Hepatocyte (in vitro differentiated cells): Measurements from ENCODE around the gene ZBTB21. TPM values are rescaled to one million over a fixed set of nuclear protein-coding genes. Genes with fewer than 3 reads are reported as not detected.
A peak's percentile ranks its signal among the peaks of the same experiment; 100 is the strongest.
"Not testable (repeated sequence)": the region's sequence is repeated elsewhere in the genome, so short reads cannot be mapped to it uniquely, and the experiment has no call there.

Source experiments
- DNase-seq: peaks from one replicate; pipeline ENCODE4 v3.0.0-alpha.2; 2016; ENCODE audit warnings: low spot score
- H2AFZ ChIP-seq: fragments of 200-600 bp; sonication (generic); 2 replicates; pipeline ENCODE4 v1.6.0; 2016; ENCODE audit warnings: antibody characterized with exemption, mild to moderate bottlenecking
- H3K27ac ChIP-seq: fragments of 200-600 bp; sonication (generic); 2 replicates; pipeline ENCODE4 v1.5.1; 2016; ENCODE audit warnings: mild to moderate bottlenecking
- H3K27me3 ChIP-seq: fragments of 200-600 bp; sonication (generic); 2 replicates; pipeline ENCODE4 v1.6.1; 2016
- H3K36me3 ChIP-seq: fragments of 200-600 bp; sonication (generic); replicated peaks from 2 replicates; pipeline ENCODE4 v1.5.1; 2016; ENCODE audit warnings: low read depth; ENCODE audit not compliant: insufficient read depth
- H3K4me1 ChIP-seq: fragments of 200-600 bp; sonication (generic); 2 replicates; pipeline ENCODE4 v1.5.1; 2016; ENCODE audit warnings: mild to moderate bottlenecking, moderate library complexity; ENCODE audit not compliant: insufficient read depth
- H3K4me2 ChIP-seq: fragments of 200-600 bp; sonication (generic); 2 replicates; pipeline ENCODE4 v1.6.0; 2016
- H3K4me3 ChIP-seq: fragments of 200-600 bp; sonication (generic); 2 replicates; pipeline ENCODE4 v1.5.1; 2016; ENCODE audit warnings: mild to moderate bottlenecking
- H3K79me2 ChIP-seq: fragments of 200-600 bp; sonication (generic); 2 replicates; pipeline ENCODE4 v1.6.0; 2017; ENCODE audit warnings: mild to moderate bottlenecking
- H3K9me2 ChIP-seq: fragments of 200-600 bp; sonication (generic); replicated peaks from 2 replicates; pipeline ENCODE4 v1.6.0; 2017; ENCODE audit warnings: mild to moderate bottlenecking; ENCODE audit not compliant: insufficient read depth
- H3K9me3 ChIP-seq: fragments of 200-600 bp; sonication (generic); 2 replicates; pipeline ENCODE4 v1.5.1; 2016; ENCODE audit warnings: low read depth, mild to moderate bottlenecking
- H4K20me1 ChIP-seq: fragments of 200-600 bp; sonication (generic); 2 replicates; pipeline ENCODE4 v1.6.0; 2016; ENCODE audit warnings: mild to moderate bottlenecking; ENCODE audit not compliant: insufficient read depth, poor library complexity, severe bottlenecking
- CTCF ChIP-seq: fragments of 200-600 bp; sonication (generic); IDR thresholded peaks from 2 replicates; pipeline ENCODE4 v1.5.1; 2016; ENCODE audit warnings: antibody characterized with exemption, mild to moderate bottlenecking; ENCODE audit not compliant: poor library complexity
- EZH2 ChIP-seq: fragments of 200-600 bp; sonication (generic); IDR thresholded peaks from 2 replicates; pipeline ENCODE4 v1.6.1; 2016; ENCODE audit warnings: antibody characterized with exemption, mild to moderate bottlenecking, borderline replicate concordance
- EZH2phosphoT487 ChIP-seq: fragments of 200-600 bp; sonication (generic); IDR thresholded peaks from one replicate; pipeline ENCODE4 v1.6.1; 2018; ENCODE audit warnings: antibody characterized with exemption, mild to moderate bottlenecking, low read depth, moderate library complexity; ENCODE audit not compliant: unreplicated experiment, severe bottlenecking
- WGBS: methylation state at CpG from one replicate; pipeline ENCODE4 v1.1.6; 2016; ENCODE audit warnings: low lambda C conversion rate; ENCODE audit errors: missing lambda C conversion rate; 5-methylcytosine and 5-hydroxymethylcytosine counted together
- polyA plus RNA-seq: library from polyadenylated mRNA; unstranded; fragments of >200 nt; fragmentation: Nextera tagmentation; extraction: Ambion mirVana; gene quantifications from 2 replicates; pipeline ENCODE4 v1.2.1, GENCODE V29; 2016
- total RNA-seq: library from RNA; depleted of rRNA; stranded (reverse); fragments of >200 nt; gene quantifications from 2 replicates; pipeline ENCODE4 v1.2.3, GENCODE V29; 2014

Gene ZBTB21
- total and polyA plus RNA-seq, 2 experiments from 2014 or later: 6.0 to 21.5 TPM

GRCh38 chr21:41952568-41953248 is 57.5 kb downstream of the ZBTB21 start:
- H3K27ac ChIP-seq: no peak overlapping the region
- H3K4me3 ChIP-seq: peak overlapping the region; percentile 61
- 56% methylated on average over 28 of the region's 30 CpGs for WGBS

GRCh38 chr21:41951876-41952567 is 58.1 kb downstream of the ZBTB21 start:
- Histone ChIP-seq H3K9me3 (no peaks in the 10 kb centered on the region), H3K4me1 (peaks cover 10% of the 10 kb centered on the region), H3K27me3 (no peaks in the 10 kb centered on the region), H3K36me3 (no peaks in the 10 kb centered on the region), H4K20me1 (peaks cover 2% of the 10 kb centered on the region), H3K79me2 (peaks cover 13% of the 10 kb centered on the region), H3K9me2 (no peaks in the 10 kb centered on the region), H3K27ac (no peak overlapping the region), H2AFZ (no peak overlapping the region), H3K4me3 (no peak overlapping the region), H3K4me2 (peak overlapping the region; percentile 92)
- TF ChIP-seq EZH2phosphoT487 (no peak), EZH2 (no peak), CTCF (no peak)
- 96% methylated on average over 5 of the region's 5 CpGs for WGBS
- no peak for DNase-seq

More at GRCh38 chr21:41952568-41953248, 57.5 kb downstream of the ZBTB21 start:
- Histone ChIP-seq H4K20me1 (peaks cover 2% of the 10 kb centered on the region), H3K27me3 (no peaks in the 10 kb centered on the region), H3K4me2 (peak overlapping the region; percentile 92), H3K36me3 (no peaks in the 10 kb centered on the region), H3K4me1 (peaks cover 14% of the 10 kb centered on the region), H3K9me2 (no peaks in the 10 kb centered on the region), H3K9me3 (no peaks in the 10 kb centered on the region), H2AFZ (peak overlapping the region; percentile 63), H3K79me2 (peaks cover 13% of the 10 kb centered on the region)
- no peak for DNase-seq
- no peak for TF ChIP-seq EZH2
- no peak for TF ChIP-seq EZH2phosphoT487
- no peak for TF ChIP-seq CTCF

- no peaks in the 10 kb centered on the region for H3K9me3 ChIP-seq
- H3K9me2 ChIP-seq: no peaks in the 10 kb centered on the region
- no peak overlapping the region for H3K4me3 ChIP-seq
- no peak overlapping the region for H2AFZ ChIP-seq
- H3K4me1 ChIP-seq: peaks cover 7% of the 10 kb centered on the region
- no peak for DNase-seq
- H3K79me2 ChIP-seq: peaks cover 13% of the 10 kb centered on the region
- 39% methylated on average over 14 of the region's 14 CpGs for WGBS
- H4K20me1 ChIP-seq: peaks cover 2% of the 10 kb centered on the region
- no peak overlapping the region for H3K4me2 ChIP-seq
- no peak overlapping the region for H3K27ac ChIP-seq
- no peaks in the 10 kb centered on the region for H3K36me3 ChIP-seq
- TF ChIP-seq CTCF (no peak), EZH2 (no peak), EZH2phosphoT487 (no peak)
- H3K27me3 ChIP-seq: no peaks in the 10 kb centered on the region
These were observed 59.2 kb downstream of the ZBTB21 start for GRCh38 chr21:41950941-41951351.

GRCh38 chr21:41949631-41950030 is 60.5 kb downstream of the ZBTB21 start:
- 96% methylated on average over 3 of the region's 3 CpGs for WGBS
- peaks cover 18% of the 10 kb centered on the region for H3K79me2 ChIP-seq
- not testable (repeated sequence) for H3K9me3 ChIP-seq, H3K4me3 ChIP-seq, DNase-seq, H4K20me1 ChIP-seq, H3K4me1 ChIP-seq, H2AFZ ChIP-seq, H3K27ac ChIP-seq, H3K36me3 ChIP-seq, H3K4me2 ChIP-seq, H3K27me3 ChIP-seq, H3K9me2 ChIP-seq
